Stimulated activated CD8-positive, alpha-beta memory T cell treated with anti-CD3 and anti-CD28 coated beads, Interleukin-15, amount 100 ng/mL, for 24 hours (primary cell): ENCODE data around the gene MEIOC.
"Not testable (repeated sequence)": the region's sequence is repeated elsewhere in the genome, so short reads cannot be mapped to it uniquely, and the experiment has no call there.

ENCODE experiments used
- DNase-seq: peaks from one replicate; pipeline ENCODE4 v3.0.0-alpha.2; 2020; ENCODE audit warnings: low read depth

MEIOC gene

DNA sequence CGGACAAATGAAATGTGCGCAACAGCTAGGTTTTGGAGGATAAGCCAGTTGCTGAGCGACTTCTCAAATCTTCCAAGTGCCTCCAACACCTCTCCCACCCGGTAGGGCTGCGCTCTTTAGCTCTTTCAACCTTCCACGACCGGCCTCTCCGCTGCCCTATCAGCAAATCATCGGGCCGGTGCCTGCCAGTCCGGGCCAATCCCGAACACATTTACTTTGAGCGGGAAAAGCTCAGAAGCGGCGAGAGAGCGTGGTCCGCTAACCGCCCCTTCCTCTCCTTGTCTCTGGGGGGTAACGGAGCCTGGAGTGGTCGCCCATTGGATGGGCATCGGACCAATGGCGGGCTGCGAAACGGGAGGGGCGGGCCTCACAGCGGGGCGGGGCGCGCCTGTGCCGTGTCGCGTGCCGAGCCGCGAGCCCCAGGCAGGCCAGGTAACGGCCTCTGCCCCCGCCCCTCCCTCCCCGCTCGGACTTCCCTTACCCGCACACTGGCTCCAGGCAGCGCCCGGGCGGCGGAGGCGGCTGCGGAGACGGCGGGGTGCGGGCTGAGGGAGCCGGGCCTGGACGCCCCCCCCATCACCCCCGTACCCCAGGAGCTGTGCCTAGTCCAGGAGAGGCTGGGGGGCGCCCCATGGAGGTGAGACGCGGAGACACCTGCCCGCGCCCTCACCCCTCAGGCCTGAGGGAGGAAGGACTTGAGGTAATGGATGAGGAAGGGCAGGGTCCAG, at the start of gene MEIOC:
MEIOC (plus strand) TSS at position 486 of the 728 bp plus-strand sequence; CDS start at position 632, 146 bp downstream.
- DNase-seq: peak; percentile 11

DNA sequence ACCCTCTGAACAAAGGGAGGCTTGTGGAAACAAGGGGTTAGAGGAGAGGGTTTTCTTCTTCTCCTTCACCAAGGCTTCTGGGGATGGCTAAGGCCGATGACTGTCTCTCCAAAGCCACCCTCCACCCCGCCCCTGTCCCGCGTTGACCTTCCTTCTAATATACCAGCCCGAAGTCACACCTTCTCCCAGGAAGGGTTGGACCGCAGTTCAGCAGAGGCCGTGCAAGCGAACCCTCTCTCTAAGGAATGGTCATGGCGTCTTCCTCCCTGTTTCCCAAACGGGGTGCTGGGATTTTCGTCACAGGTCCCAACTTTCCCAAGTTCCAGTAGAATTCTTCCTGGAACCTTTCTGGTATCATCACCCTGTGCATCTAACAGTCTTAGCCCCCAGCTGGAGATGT, 49.6 kb upstream of the MEIOC start:
- DNase-seq: no peak

DNA sequence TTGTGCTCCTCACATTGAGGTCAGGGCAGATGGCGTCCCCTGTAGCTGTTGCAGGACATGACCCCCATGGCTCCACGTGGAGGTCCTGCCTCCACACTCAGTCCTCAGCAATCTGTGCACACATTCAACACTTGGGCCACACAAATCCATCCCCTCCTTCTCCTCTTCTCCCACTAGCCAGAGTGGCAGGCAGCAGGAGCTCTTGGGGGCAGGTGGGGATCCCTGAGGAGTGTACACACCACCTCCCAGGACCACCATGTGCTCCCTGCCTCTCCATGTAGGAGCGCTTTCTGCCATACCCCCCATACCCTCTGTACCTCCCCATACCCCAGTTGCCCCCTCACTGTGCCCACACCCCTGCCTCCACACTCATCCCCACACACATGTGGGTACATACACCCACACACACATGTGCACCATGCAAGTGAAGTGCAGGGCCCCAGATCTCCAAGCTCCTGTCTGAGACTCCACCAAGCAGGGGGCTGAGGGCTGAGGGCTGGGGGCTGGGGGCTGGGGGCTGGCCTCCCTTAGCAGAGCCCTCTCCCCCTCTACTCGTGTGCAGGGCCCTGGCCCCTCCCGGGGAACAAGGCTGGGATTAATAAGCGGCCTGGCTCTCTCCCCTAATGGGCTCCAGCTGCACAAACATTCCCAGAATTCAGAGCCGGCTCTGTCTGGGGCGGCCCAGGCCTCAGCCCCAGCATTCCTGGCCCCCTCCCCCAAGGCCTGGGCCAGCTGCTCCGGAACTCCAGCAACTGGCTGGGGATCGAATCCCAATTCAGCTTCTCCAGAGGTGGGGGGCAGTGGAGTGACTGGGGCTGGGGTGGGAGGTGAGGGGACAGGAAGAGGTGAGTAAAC, 48.2 kb upstream of the MEIOC start:
- DNase-seq: no peak

DNA sequence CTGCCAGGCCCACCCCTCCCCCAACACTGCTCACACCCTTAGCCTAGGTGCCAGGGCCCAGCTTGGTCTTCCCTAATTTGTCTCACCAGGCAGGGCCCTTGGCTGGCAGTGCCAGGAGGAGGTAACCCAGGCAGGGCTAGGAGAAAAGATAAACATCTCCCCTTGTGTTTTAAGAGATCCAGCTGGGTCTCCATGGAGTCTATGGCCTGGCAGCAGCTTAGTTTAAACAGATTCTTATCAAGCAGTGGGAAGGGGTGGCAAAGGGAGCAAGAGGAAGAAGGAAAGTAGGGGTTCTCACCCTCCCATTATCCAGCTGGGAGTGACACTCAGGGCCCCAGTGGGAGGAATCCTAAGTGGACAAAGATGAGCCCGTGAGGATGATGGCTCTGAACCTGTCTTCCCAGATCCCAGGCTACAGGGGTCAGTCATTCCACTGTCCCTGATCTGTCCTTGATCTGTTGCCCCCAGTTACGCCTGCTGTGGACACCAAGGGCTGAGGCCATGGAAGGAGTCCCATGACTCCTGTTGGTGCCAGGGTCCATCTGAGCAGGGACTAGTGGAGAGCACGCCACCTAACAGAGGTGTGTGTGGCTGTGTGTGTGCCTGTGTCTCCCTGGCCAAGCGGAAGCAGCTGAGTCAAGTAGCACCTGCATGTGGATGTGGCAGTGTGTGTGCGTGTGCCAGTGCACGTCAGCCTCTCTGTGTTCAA, 47.4 kb upstream of the MEIOC start:
- DNase-seq: no peak

DNA sequence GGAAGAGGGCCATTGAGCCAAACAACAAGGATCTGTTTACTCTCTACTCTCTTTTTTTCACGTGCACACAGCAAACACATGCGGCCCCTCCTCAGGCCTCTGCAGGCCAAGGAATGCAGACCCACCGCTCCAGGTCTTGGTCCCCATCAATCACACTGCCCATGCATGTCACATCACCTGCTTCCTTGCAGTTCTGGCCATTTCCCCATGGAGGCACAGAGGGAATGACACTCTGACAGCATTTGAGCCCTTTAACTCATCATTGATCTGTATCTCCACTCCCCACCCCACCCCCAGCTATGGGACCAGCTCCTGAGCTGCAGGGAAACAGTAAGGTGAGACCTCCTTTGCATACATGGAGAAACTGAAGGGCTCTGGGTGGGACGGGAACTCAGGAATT, 45.9 kb upstream of the MEIOC start:
- DNase-seq: no peak

DNA sequence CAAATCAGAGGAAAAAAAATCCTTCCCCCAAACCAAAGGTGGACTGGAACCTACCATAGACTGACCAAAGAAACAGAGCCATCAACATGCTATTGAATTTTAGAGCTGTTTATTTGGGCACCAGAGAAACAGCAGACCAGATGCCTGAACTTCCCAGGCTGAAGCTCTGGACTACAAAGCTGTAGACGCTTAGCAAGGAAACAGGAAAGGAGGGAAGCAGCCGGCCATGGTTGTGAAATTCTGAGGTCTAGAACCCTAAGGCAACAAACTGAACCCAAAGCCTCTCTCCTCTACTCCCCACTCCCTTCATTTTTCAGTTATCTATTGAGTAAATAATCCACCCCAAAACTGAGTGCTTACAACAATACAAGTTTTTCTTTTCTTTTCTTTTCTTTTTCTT, 45.4 kb upstream of the MEIOC start:
- no peak for DNase-seq

DNA sequence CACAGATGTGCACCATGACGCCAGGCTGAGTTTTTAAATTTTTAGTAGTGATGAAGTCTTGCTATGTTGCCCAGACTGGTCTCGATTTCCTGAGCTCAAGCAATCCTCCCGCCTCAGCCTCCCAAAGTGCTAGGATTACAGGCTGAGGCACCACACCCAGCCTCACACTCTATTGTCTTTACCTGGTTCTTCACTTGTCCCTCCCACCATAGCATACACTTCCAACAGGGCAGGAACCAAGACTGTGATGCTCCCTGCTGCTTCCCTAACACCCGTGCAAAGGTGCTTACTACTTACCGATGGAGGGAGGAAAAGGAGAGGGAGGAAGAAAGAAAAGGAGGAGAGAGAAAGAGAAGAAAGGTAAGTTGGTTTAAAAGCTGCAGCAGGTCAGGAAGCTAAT, 41.4 kb upstream of the MEIOC start:
- DNase-seq: no peak

DNA sequence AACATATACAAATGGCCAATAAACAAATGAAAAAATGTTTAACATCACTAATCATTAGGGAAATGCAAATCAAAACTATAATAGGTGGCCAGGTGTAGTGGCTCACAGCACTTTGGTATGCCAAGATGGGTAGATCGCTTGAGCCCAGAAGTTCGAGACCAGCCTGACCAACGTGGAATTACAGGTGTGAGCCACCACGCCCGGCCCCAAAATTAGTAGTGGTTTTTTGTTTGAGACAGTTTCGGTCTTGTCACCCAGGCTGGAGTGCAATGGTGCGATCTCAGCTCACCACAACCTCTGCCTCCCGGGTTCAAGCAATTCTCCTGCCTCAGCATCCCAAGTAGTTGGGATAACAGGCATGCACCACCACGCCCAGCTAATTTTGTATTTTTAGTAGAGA, 37.6 kb upstream of the MEIOC start:
- not testable (repeated sequence) for DNase-seq

DNA sequence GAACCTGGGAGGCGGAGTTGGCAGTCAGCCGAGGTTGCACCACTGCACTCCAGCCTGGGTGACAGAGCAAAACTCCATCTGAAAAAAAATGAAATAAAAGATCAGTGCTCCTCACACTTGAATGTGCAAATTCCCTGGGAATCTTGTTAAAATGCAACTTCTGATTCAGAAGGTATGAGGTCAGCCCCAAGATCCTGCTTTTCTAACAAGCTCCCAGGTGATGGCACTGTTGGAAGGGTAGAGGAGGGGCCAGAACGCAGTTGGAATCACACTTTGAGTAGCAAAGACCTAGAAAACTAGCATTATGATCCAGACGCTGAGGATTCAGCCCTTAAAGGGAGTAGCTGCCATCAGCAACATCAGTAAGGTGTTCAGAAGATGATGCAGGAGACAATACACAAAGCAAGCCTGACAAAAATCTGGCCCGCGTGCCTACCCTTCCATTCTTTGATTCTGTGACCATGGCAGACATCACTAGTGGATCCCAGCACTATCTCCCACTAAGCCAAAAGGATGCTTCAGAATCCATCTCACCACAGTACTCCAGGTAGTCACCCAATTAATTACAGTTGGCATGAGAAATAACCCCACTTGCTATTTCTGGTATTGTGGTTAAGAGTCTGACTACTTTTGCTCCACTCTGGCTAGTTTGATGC, 33.1 kb upstream of the MEIOC start:
- no peak for DNase-seq

DNA sequence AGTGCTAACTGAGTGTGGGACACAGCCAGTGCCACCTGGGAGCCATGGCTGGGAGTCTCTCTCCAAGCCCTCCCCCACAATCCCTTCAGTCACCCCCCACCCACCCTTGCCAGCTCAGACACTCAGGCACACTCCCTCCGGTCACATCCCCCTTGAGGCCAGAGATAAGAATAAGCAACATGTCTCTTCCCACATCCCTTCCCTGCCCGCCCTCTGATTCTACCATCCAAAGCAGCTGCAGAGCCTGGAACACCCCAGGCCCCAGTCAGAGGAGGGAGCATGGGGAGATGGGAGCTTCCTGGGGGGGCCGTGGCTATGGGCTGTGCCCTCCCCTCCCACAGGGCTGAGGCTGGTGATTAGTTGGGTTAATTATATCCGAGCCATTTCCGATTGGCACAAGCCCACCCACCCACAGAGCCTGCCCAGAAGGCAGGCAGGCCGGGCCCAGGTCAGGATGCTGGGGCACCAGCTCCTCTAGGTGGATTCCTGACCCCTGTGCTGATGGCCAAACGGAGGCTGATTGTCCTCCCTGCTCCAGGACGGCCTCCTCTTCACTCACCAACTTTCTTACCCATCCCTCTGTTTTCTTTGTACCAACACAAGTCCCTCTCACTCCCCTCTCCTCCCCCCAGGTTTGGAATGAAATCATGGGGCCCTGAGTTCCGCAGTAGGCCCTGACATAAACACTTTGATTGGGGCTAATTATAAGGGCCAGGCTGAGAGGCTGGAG, 28.6 kb upstream of the MEIOC start:
- no peak for DNase-seq

DNA sequence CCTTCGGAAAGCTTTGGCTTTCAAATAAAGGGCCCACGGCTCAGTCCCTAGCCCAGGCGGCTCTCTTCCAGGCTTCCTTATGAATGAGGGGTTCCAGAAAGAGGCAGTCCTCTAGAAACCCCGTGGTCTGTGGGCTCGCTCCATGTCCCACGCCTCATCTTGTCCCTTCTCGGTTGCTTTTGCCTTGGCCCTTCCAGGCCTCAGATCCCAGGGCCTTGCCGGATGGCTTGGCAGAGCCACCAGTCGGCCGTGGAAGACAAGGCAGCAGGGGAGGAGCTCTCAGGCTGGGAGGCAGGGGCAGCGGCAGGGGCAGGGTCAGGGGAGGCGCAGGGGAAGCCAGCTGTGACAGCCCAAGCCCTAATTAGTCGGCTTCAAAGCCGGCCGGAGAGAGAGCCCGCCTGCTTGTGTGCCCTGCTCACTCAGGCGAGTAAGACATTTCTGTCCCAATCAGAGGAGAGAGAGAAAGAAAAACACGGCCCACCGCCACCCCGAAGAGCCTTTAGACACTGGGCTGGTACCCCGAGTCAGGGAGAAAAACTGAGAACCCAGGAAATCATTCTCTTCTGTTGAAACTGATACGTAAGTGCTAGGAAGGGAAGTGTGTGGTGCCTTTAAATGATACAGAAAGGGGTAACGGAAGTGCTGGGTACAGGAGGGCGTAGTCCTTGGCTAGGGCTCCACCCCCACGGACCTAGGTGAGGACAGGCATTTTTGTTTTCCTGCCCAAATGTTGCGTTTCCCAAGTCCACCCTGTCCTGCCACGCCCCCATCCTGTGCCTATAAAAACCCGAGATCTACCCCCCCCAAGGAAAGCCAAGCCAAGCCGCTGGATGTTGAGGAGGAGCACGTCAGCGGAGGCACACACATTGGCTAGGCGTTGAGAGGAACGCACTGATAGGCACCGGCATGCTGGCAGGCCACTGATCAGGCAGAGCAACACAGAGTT, 27.8 kb upstream of the MEIOC start:
- no peak for DNase-seq

DNA sequence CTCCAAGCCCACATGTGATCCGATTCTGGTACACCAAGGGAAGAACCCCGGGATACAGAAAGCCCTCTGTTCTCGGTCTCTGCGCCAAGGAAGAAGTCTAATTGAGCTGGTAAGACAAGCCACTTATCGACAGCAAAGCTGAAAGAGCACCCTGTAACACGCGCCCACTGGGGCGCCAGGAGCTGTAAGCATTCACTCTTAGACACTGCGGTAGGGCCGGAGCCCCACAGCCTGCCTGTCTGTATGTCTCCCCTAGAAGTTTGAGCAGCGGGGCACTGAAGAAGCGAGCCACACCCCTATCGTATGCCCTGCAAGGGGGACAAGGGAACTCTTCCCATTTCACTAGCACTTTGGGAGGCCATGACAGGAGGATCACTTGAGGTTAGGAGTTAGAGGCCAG, 27.0 kb upstream of the MEIOC start:
- DNase-seq: no peak

DNA sequence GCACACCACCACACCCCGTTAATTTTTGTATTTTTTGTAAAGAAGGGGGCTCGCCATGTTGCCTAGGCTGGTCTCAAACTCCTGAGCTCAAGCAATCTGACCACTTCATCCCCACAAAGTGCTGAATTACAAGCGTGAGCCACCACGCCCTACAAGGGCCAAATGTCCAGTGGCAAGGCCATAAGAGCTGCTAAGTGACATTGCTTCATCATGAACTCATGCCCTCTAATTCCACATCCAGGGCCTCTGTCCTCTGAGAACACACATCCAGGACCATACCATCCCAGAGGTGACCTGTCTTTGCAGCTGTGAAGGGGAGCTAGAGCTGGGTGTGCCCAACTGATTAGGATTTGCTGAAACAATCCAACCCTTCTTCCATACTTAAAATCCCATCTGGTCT, 25.6 kb upstream of the MEIOC start:
- no peak for DNase-seq

DNA sequence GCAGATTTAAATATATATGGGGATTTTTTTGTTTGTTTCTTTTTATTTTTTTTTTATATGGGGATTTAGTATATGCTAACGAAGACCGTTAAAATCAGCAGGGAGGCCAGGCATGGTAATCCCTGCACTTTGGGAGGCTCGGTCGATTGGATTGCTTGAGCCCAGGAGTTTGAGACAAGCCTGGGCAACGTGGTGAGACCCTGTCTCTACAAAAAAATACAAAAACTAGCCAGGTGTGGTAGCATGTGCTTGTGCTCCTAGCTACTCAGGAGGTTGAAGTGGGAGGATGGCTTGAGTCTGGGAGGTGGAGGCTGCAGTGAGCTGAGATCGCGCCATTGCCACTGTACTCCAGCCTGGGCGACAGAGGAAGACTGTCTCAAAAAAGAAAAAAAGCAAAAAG, 22.3 kb upstream of the MEIOC start:
- DNase-seq: no peak

DNA sequence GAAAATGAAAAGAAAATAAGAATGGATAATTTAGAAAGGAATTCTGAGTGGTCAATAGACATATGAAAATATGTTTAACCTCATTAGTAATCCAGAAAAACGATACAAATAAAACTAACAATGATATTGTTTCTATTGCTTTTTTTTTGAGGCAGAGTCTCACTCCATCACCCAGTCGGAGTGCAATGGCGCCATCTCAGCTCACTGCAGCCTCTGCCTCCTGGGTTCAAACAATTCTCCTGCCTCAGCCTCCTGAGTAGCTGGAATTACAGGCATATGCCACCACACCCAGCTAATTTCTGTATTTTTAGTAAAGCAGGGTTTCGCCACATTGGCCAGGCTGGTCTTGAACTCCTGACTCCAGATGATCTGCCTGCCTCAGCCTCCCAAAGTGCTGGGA, 21.9 kb upstream of the MEIOC start:
- not testable (repeated sequence) for DNase-seq

DNA sequence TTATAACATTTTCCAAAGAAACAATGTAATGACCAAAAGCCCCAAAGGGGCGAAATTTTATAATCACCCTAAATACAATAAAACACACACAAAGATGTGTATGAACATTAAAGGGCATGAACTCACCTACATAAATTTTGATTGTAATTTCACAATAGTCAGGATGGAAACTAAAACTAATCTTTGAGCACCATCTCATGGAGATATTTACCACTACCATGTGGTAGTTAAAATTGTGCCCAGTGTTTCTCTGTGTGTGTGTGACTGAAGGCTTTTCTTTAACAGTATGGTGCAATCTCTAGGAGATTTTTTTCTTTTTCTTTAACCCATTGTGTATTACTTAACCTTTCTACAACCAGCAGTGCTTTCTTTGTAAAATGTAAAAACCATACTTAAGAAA, 19.7 kb upstream of the MEIOC start:
- DNase-seq: no peak

DNA sequence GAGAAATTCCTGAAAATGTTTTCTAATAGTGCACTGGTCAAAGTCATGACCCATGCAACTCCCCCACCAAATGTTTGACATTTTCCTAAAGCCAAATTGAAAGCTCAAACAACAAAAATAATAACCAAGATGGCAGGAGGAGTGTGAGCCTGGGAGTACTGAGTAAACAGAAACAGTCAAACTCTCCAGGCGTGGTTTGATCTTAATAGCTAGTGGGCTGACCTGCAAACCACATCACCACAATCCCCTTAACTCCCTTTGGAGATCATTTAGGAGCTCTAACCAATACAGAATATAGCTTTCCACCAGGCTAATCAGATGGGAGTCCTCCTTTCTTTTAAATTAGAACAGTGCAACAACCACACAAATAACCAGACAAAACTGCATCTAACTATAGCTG, 19.2 kb upstream of the MEIOC start:
- no peak for DNase-seq

DNA sequence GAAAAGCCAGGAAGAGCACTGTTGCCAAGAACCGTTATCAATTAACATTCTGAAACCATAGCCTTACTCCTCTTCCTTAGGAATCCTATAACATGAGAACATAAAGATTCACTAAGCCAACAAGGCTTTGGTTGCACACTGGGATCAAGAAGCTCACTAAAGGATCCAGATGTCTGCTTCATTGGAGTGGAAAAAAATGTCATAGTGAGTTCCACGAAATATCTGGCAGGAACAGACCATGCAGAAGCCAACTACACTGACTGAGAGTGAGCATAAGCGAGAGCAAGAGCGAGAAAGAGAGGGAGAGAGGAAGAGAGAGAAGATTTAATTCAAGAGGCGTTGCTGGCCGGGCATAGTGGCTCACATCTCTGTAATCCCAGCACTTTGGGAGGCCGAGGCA, 13.4 kb upstream of the MEIOC start:
- DNase-seq: no peak

DNA sequence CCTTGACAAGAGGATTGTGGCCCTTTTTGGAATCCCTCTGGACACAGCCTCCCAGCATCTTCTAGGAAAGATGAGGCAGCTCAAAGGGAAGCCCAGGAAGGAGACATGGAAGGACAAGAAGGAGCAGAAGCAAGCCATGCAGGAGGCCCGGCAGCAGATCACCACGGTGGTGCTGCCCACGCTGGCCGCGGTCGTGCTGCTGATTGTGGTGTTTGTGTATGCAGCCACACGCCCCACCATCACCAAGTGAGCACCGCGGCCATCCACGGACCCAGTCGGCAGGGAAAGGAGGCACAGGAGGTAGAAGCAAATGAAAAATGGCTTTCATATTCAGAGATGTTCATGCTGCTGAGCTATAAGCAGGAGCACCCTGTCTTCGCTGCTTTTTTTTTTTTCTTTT, 10.9 kb upstream of the MEIOC start:
- DNase-seq: no peak

DNA sequence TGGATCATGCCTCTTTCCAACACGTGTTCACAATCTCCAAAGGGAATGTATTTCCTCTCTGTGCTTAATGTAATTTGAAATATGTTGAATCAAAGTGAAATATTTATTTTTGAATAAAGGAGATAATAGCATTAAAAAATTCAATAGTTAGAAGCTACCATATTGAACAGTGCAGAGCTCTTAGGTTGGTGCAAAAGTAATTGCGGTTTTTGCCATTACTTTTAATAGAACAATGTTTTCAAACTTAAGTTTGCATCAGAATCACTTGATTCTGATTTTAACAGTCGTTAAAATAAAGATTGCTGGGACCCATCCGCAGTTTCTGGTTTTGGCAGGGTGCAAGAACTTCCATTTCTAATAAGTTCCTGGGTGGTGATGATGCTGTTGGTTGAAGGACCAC, 10.0 kb upstream of the MEIOC start:
- DNase-seq: no peak

DNA sequence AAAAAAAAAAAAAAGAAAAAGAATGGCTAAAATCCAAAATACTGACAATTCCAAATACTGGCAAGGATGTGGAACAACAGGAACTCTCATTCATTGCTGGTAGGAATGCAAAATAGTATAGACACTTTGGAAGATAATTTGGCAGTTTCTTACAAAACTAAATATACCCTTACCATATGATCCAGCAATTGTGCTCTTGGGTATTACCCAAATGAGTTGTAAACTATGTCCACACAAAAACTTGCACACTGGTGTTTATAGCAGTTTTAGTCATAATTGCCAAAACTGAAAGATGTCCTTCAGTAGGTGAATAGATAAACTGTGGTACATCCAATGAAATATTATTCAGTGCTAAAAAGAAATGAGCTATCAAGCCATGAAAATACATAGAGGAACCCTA, 8.5 kb upstream of the MEIOC start:
- DNase-seq: no peak
